ENCODE measurements around the gene SPG7.

Gene SPG7

GRCh38 chr16:89489898-89490438 lies 18.2 kb upstream of the SPG7 start:
- Histone ChIP-seq H3K4me3 (ENCODE audit: insufficient read depth in 1 of 2, low read depth in 1 of 2, low read length in 2 of 2) (peak overlapping the region; percentile 50 to 90), H3K27ac (ENCODE audit: low read length, poor library complexity, severe bottlenecking) (no peak overlapping the region), H4K8ac (ENCODE audit: low read length) (peak overlapping the region; percentile 63), H2AFZ (ENCODE audit: low read depth, low read length) (no peak overlapping the region), H3K14ac (ENCODE audit: low read length in 2 of 2) (peak overlapping the region in 1 of 2 experiments; percentile 94), H3K4me2 (ENCODE audit: low read length, poor library complexity, severe bottlenecking) (no peak overlapping the region), H2BK15ac (ENCODE audit: low read depth, poor library complexity, severe bottlenecking) (no peak overlapping the region), H2BK120ac (ENCODE audit: low read depth, low read length) (peak overlapping the region; percentile 95), H3K23ac (ENCODE audit: low read length in 2 of 2) (no peak overlapping the region), H3K9ac (ENCODE audit: low read length) (peak overlapping the region; percentile 73), H3K9me3 (ENCODE audit: control insufficient read depth, low read length) (no peaks in the 10 kb centered on the region), H3K36me3 (ENCODE audit: control insufficient read depth in 1 of 2, insufficient read depth in 2 of 2, low read depth in 1 of 2, low read length in 2 of 2) (peaks cover 0 to 4% of the 10 kb centered on the region in 2 experiments), H2AK5ac (ENCODE audit: low read length, severe bottlenecking) (no peak overlapping the region), H3K27me3 (ENCODE audit: control insufficient read depth in 1 of 2, insufficient read depth in 1 of 2, low read length in 2 of 2) (no peaks in the 10 kb centered on the region), H2BK12ac (ENCODE audit: low read length in 2 of 2) (peak overlapping the region in 1 of 2 experiments; percentile 42), H3K4me1 (ENCODE audit: control insufficient read depth, insufficient read depth, low read depth, low read length) (peaks cover 20% of the 10 kb centered on the region), H3K18ac (ENCODE audit: low read depth in 1 of 2, low read length in 2 of 2) (peak overlapping the region; percentile 49 to 80), H2BK5ac (ENCODE audit: low read depth, low read length, poor library complexity, severe bottlenecking) (peak overlapping the region; percentile 85), H3K4ac (ENCODE audit: low read depth in 1 of 2, low read length in 2 of 2) (peak overlapping the region in 1 of 2 experiments; percentile 44), H3K79me1 (replicated peaks; ENCODE audit: low read length, poor library complexity, severe bottlenecking) (peaks cover 12% of the 10 kb centered on the region), H4K91ac (ENCODE audit: low read length) (peak overlapping the region; percentile 28)
- whole genome bisulfite sequencing = 1% methylated on average over 44 of the region's 81 CpGs
- DNase-seq = no peak

- Histone ChIP-seq H4K8ac (ENCODE audit: low read length) (peak within 1 kb of the TSS; percentile 63), H2AK5ac (ENCODE audit: low read length, severe bottlenecking) (no peak within 1 kb of the TSS), H4K91ac (ENCODE audit: low read length) (peak within 1 kb of the TSS; percentile 28), H3K9me3 (ENCODE audit: control insufficient read depth, low read length) (no peaks in the 10 kb centered on the region), H3K27me3 (ENCODE audit: control insufficient read depth in 1 of 2, insufficient read depth in 1 of 2, low read length in 2 of 2) (no peaks in the 10 kb centered on the region), H3K4me1 (ENCODE audit: control insufficient read depth, insufficient read depth, low read depth, low read length) (peaks cover 22% of the 10 kb centered on the region), H3K14ac (ENCODE audit: low read length in 2 of 2) (peak within 1 kb of the TSS in 1 of 2 experiments; percentile 94), H2BK12ac (ENCODE audit: low read length in 2 of 2) (peak within 1 kb of the TSS in 1 of 2 experiments; percentile 42), H3K36me3 (ENCODE audit: control insufficient read depth in 1 of 2, insufficient read depth in 2 of 2, low read depth in 1 of 2, low read length in 2 of 2) (peaks cover 0 to 4% of the 10 kb centered on the region in 2 experiments), H3K9ac (ENCODE audit: low read length) (peak within 1 kb of the TSS; percentile 94), H2BK15ac (ENCODE audit: low read depth, poor library complexity, severe bottlenecking) (peak within 1 kb of the TSS; percentile 28), H3K18ac (ENCODE audit: low read depth in 1 of 2, low read length in 2 of 2) (peak within 1 kb of the TSS; percentile 75 to 80), H2BK120ac (ENCODE audit: low read depth, low read length) (peak within 1 kb of the TSS; percentile 95), H3K4me2 (ENCODE audit: low read length, poor library complexity, severe bottlenecking) (peak within 1 kb of the TSS; percentile 77), H3K27ac (ENCODE audit: low read length, poor library complexity, severe bottlenecking) (peak within 1 kb of the TSS; percentile 47), H3K23ac (ENCODE audit: low read length in 2 of 2) (peak within 1 kb of the TSS in 1 of 2 experiments; percentile 23), H3K4ac (ENCODE audit: low read depth in 1 of 2, low read length in 2 of 2) (peak within 1 kb of the TSS; percentile 68 to 88), H3K79me1 (replicated peaks; ENCODE audit: low read length, poor library complexity, severe bottlenecking) (peaks cover 13% of the 10 kb centered on the region), H2BK5ac (ENCODE audit: low read depth, low read length, poor library complexity, severe bottlenecking) (peak within 1 kb of the TSS; percentile 85), H2AFZ (ENCODE audit: low read depth, low read length) (peak within 1 kb of the TSS; percentile 43), H3K4me3 (ENCODE audit: insufficient read depth in 1 of 2, low read depth in 1 of 2, low read length in 2 of 2) (peak within 1 kb of the TSS; percentile 89 to 90)
- peak; percentile 100 for DNase-seq
- under 1% methylated on average over 84 of the region's 96 CpGs for WGBS
Observed at GRCh38 chr16:89490439-89491237, 17.6 kb upstream of the SPG7 start, which contains the start of gene ANKRD11. Gene ANKRD11 (minus strand): TSS chr16:89490561. CDS start chr16:89317019, 173,542 bp downstream.

GRCh38 chr16:89491238-89491869 lies 16.8 kb upstream of the SPG7 start:
- Histone ChIP-seq H2BK15ac (ENCODE audit: low read depth, poor library complexity, severe bottlenecking) (no peak overlapping the region), H3K18ac (ENCODE audit: low read depth in 1 of 2, low read length in 2 of 2) (peak overlapping the region in 1 of 2 experiments; percentile 75), H3K4ac (ENCODE audit: low read depth in 1 of 2, low read length in 2 of 2) (no peak overlapping the region), H3K14ac (ENCODE audit: low read length in 2 of 2) (no peak overlapping the region), H2AK5ac (ENCODE audit: low read length, severe bottlenecking) (no peak overlapping the region), H2BK5ac (ENCODE audit: low read depth, low read length, poor library complexity, severe bottlenecking) (no peak overlapping the region), H3K9me3 (ENCODE audit: control insufficient read depth, low read length) (no peaks in the 10 kb centered on the region), H3K23ac (ENCODE audit: low read length in 2 of 2) (peak overlapping the region in 1 of 2 experiments; percentile 23), H4K8ac (ENCODE audit: low read length) (no peak overlapping the region), H3K9ac (ENCODE audit: low read length) (peak overlapping the region; percentile 94), H3K27me3 (ENCODE audit: control insufficient read depth in 1 of 2, insufficient read depth in 1 of 2, low read length in 2 of 2) (no peaks in the 10 kb centered on the region), H3K79me1 (replicated peaks; ENCODE audit: low read length, poor library complexity, severe bottlenecking) (peaks cover 15% of the 10 kb centered on the region), H3K36me3 (ENCODE audit: control insufficient read depth in 1 of 2, insufficient read depth in 2 of 2, low read depth in 1 of 2, low read length in 2 of 2) (peaks cover 0 to 4% of the 10 kb centered on the region in 2 experiments), H4K91ac (ENCODE audit: low read length) (no peak overlapping the region), H3K4me3 (ENCODE audit: insufficient read depth in 1 of 2, low read depth in 1 of 2, low read length in 2 of 2) (peak overlapping the region; percentile 88 to 89), H3K4me2 (ENCODE audit: low read length, poor library complexity, severe bottlenecking) (peak overlapping the region; percentile 75), H3K27ac (ENCODE audit: low read length, poor library complexity, severe bottlenecking) (no peak overlapping the region), H3K4me1 (ENCODE audit: control insufficient read depth, insufficient read depth, low read depth, low read length) (peaks cover 20% of the 10 kb centered on the region), H2BK12ac (ENCODE audit: low read length in 2 of 2) (no peak overlapping the region), H2AFZ (ENCODE audit: low read depth, low read length) (peak overlapping the region; percentile 43), H2BK120ac (ENCODE audit: low read depth, low read length) (no peak overlapping the region)
- DNase-seq = peak; percentile 85
- 3% methylated on average over 19 of the region's 22 CpGs for WGBS
